HepG2 (cell line): Measurements from ENCODE around the gene ADH1C. TPM values are rescaled to one million over a fixed set of nuclear protein-coding genes. Genes with fewer than 3 reads are reported as not detected.

Source experiments
- ATAC-seq: fragments of 200-7000 bp; cut with Tn5 transposase; 3 replicates; pipeline ENCODE4 v1.9.1; 2020; ENCODE audit warnings: mild to moderate bottlenecking, moderate library complexity
- BruUV-seq: library from RNA; stranded (reverse); fragments of 400-500 nt; replicated peaks from 2 replicates; lab custom pipeline; 2021; lab: Mats Ljungman, UMichigan
- CTCF ChIA-PET: fragments of 300-600 bp; formaldehyde crosslinking; extraction: SDS; loops from one replicate; lab custom pipeline; 2021; ENCODE audit warnings: low total read pairs, inconsistent platforms, low intra/inter-chr PET ratio; lab: Yijun Ruan, JAX
- POLR2A ChIA-PET: fragments of 350-600 bp; sonication (Branson Sonifier 250); formaldehyde crosslinking; loops from one replicate; lab custom pipeline; 2020; ENCODE audit warnings: antibody characterized with exemption, inconsistent platforms; lab: Yijun Ruan, JAX
- DNase-seq: peaks from one replicate; pipeline ENCODE4 v3.0.0-alpha.2; 2015; ENCODE audit warnings: low spot score
- FAIRE-seq: peaks from 3 replicates; lab custom pipeline; 2011; peaks lifted over from hg19 to GRCh38; lab: Jason Lieb, UNC
- H2AFZ ChIP-seq: one replicate; pipeline ENCODE4 v1.6.1; 2011; ENCODE audit warnings: low read length, inconsistent platforms
- H3K27ac ChIP-seq: fragments of 300-600 bp; 3 replicates; pipeline ENCODE4 v1.8.0; 2011; ENCODE audit warnings: mixed run types, mild to moderate bottlenecking, mixed read lengths, low read length, inconsistent platforms; ENCODE audit not compliant: insufficient read depth; ENCODE audit errors: extremely low read length
- H3K27me3 ChIP-seq, 2 experiments: fragments of 200-600 bp in 1 of 2; 2 replicates in 1 of 2; 3 replicates in 1 of 2; pipeline versions ENCODE4 v1.6.0 to v1.8.0; 2011; ENCODE audit warnings: low read length in 2 of 2, mild to moderate bottlenecking in 2 of 2, moderate library complexity in 2 of 2, inconsistent platforms in 1 of 2; ENCODE audit not compliant: insufficient read depth in 2 of 2, control insufficient read depth in 1 of 2
- H3K36me3 ChIP-seq, 2 experiments: fragments of 200-600 bp in 1 of 2; replicated peaks in 1 of 2; 2 replicates in 1 of 2; 3 replicates in 1 of 2; pipeline versions ENCODE4 v1.5.1 to v1.8.0; 2011; ENCODE audit warnings: low read length in 2 of 2, inconsistent platforms in 1 of 2; ENCODE audit not compliant: insufficient read depth in 2 of 2, control insufficient read depth in 1 of 2
- H3K4me1 ChIP-seq: 2 replicates; pipeline ENCODE4 v1.5.1; 2012; ENCODE audit warnings: low read length, inconsistent platforms; ENCODE audit not compliant: insufficient read depth
- H3K4me2 ChIP-seq: 2 replicates; pipeline ENCODE4 v1.6.0; 2011; ENCODE audit warnings: low read depth, low read length, inconsistent platforms
- H3K4me3 ChIP-seq, 3 experiments: fragments of 200-600 bp in 1 of 3; sonication (generic), shearing (Covaris generic) in 1 of 3; replicated peaks in 1 of 3; 2 replicates each; pipeline ENCODE4 v1.5.1; 2011 to 2016; ENCODE audit warnings: low read length in 3 of 3, inconsistent platforms in 2 of 3, low read depth in 2 of 3, mild to moderate bottlenecking in 2 of 3, control low read depth in 1 of 3, mixed read lengths in 1 of 3; ENCODE audit not compliant: insufficient read depth in 1 of 3
- H3K79me2 ChIP-seq: one replicate; pipeline ENCODE4 v1.6.1; 2011; ENCODE audit warnings: low read length, inconsistent platforms; ENCODE audit not compliant: insufficient read depth
- H3K9ac ChIP-seq: 2 replicates; pipeline ENCODE4 v1.6.0; 2011; ENCODE audit warnings: mild to moderate bottlenecking, low read depth, low read length, inconsistent platforms; ENCODE audit not compliant: insufficient read depth
- H3K9me3 ChIP-seq: 2 replicates; pipeline ENCODE4 v1.5.1; 2012; ENCODE audit warnings: mild to moderate bottlenecking, low read length
- H4K20me1 ChIP-seq: 2 replicates; pipeline ENCODE4 v1.6.0; 2011; ENCODE audit warnings: inconsistent platforms, mild to moderate bottlenecking, low read length, moderate library complexity; ENCODE audit not compliant: insufficient read depth
- ASH2L ChIP-seq: fragments of 300-600, 200-600 bp; sonication (generic); IDR thresholded peaks from 2 replicates; pipeline ENCODE4 v1.7.0; 2017; ENCODE audit warnings: low read depth, mild to moderate bottlenecking, moderate library complexity, mixed read lengths, low read length; ENCODE audit not compliant: insufficient read length
- FOXC1 ChIP-seq: sonication (generic); formaldehyde crosslinking; IDR thresholded peaks from 2 replicates; pipeline ENCODE4 v1.8.0; 2022; ENCODE audit warnings: mild to moderate bottlenecking, missing genetic modification reagents, borderline replicate concordance
- GLI4 ChIP-seq: sonication (generic); formaldehyde crosslinking; IDR thresholded peaks from 2 replicates; pipeline ENCODE4 v1.5.1; 2020; ENCODE audit warnings: missing genetic modification reagents, mild to moderate bottlenecking, moderate library complexity, borderline replicate concordance
- KMT2B ChIP-seq: IDR thresholded peaks from 2 replicates; pipeline ENCODE4 v1.6.1; 2016; ENCODE audit warnings: missing genetic modification reagents, missing compliant biosample characterization
- PRMT3 ChIP-seq: sonication (generic); formaldehyde crosslinking; IDR thresholded peaks from 2 replicates; pipeline ENCODE4 v1.8.1; 2022; ENCODE audit warnings: low read depth, mild to moderate bottlenecking, moderate library complexity, missing genetic modification reagents, borderline replicate concordance
- TCF12 ChIP-seq, 2 experiments: fragments of 450-650 bp in 1 of 2; sonication (generic) in 1 of 2; formaldehyde crosslinking in 1 of 2; IDR thresholded peaks; 2 replicates each; pipeline versions ENCODE4 v1.6.1 to v1.8.0; 2017 to 2022; ENCODE audit warnings: antibody characterized with exemption in 1 of 2, mild to moderate bottlenecking in 1 of 2, missing genetic modification reagents in 1 of 2, moderate library complexity in 1 of 2
- ZNF652 ChIP-seq: IDR thresholded peaks from 2 replicates; pipeline ENCODE4 v1.6.1; 2016; ENCODE audit warnings: low read depth, borderline replicate concordance
- WGBS: methylation state at CpG from one replicate; pipeline ENCODE4 v1.1.6; 2017; ENCODE audit warnings: low lambda C conversion rate; 5-methylcytosine and 5-hydroxymethylcytosine counted together
- in situ Hi-C: cut with HindIII; loops from 2 replicates; pipeline ENCODE4 v1.10.0; 2017; ENCODE audit warnings: low pct_unique_long_range_greater_than_20kb; ENCODE audit not compliant: extremely low pct_ligation_motif_present
- intact Hi-C: fragments of 100-400 bp; cut with micrococcal nuclease; formaldehyde crosslinking; loops from one replicate; pipeline ENCODE4 v1.10.0; 2022; ENCODE audit not compliant: unreplicated experiment
- polyA plus RNA-seq, 8 experiments: library from polyadenylated mRNA; depleted of rRNA in 3 of 8; stranded (reverse) in 7 of 8; unstranded in 1 of 8; fragments of >200 nt; fragmentation: Illumina TruSeq in 4 of 8; extraction: Trizol in 4 of 8; gene quantifications; 2 replicates each; pipeline versions ENCODE4 v1.2.1 to v1.2.3, GENCODE V29; 2011 to 2016; ENCODE audit warnings: low read depth in 4 of 8, missing spikeins in 1 of 8, mixed read lengths in 1 of 8; ENCODE audit not compliant: insufficient read depth in 1 of 8
- total RNA-seq, 5 experiments: library from RNA; depleted of rRNA; stranded (reverse); fragments of >200 nt; fragmentation: Illumina TruSeq; extraction: Trizol; gene quantifications; 2 replicates each; pipeline ENCODE4 v1.2.3, GENCODE V29; 2016; ENCODE audit warnings: low read depth in 1 of 5
- TF ChIP-seq, protein P1 (sequence below): sonication (generic); formaldehyde crosslinking; IDR thresholded peaks from 2 replicates; pipeline ENCODE4 v1.9.0; 2021; ENCODE audit warnings: missing genetic modification reagents, mild to moderate bottlenecking, borderline replicate concordance
- TF ChIP-seq, protein P2 (sequence below): sonication (generic); formaldehyde crosslinking; IDR thresholded peaks from 2 replicates; pipeline ENCODE4 v1.4.0; 2020; ENCODE audit warnings: missing genetic modification reagents, borderline replicate concordance
- TF ChIP-seq, protein P3 (sequence below): sonication (generic); formaldehyde crosslinking; conservative IDR thresholded peaks from 2 replicates; pipeline ENCODE4 v1.4.0; 2020; ENCODE audit warnings: missing genetic modification reagents
- TF ChIP-seq, protein P4 (sequence below), 2 experiments: IDR thresholded peaks; 2 replicates each; pipeline ENCODE4 v1.6.1; 2011 to 2012; ENCODE audit warnings: low read length in 2 of 2, borderline replicate concordance in 1 of 2, low read depth in 1 of 2, mild to moderate bottlenecking in 1 of 2, moderate library complexity in 1 of 2

Gene ADH1C
- total and polyA plus RNA-seq, 2 of the 13 experiments (the other 11 are each of a cell fraction or from before 2014, with no cell fraction given), result not detected

DNA sequence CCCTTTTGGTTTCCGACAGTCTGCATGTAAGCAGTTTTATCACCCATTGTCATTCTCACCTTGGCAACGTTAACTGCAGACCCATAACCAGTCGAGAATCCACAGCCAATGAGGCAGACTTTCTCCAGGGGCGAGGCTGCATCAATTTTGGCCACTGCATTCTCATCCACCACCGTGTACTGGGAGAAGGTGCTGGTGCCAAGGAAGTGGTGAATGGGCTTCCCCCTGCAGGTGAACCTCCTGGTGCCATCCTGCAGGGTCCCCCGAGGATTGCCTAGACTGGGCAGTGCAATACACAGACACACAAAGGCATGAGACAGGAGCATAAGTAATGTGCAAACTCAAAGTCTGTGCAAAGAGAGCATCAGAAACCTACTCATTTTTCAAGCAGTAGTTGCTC lies 36.7 kb downstream of the ADH1C start:
- POLR2A ChIA-PET, result no interaction called here
- DNase-seq, result no peak
- intact Hi-C loops (no loop called here), in situ Hi-C loops (no loop called here)
- TF ChIP-seq ASH2L (no peak), ZNF652 (CRISPR knock-in tag) (no peak), KMT2B (CRISPR knock-in tag) (no peak), TCF12 (IDR thresholded peaks at IDR 0.05) (no peak), TCF12 (CRISPR knock-in tag; IDR thresholded peaks at IDR 0.05) (no peak), PRMT3 (CRISPR knock-in tag) (no peak), GLI4 (CRISPR knock-in tag) (no peak), FOXC1 (CRISPR knock-in tag) (no peak)
- TF ChIP-seq, protein P1, sequence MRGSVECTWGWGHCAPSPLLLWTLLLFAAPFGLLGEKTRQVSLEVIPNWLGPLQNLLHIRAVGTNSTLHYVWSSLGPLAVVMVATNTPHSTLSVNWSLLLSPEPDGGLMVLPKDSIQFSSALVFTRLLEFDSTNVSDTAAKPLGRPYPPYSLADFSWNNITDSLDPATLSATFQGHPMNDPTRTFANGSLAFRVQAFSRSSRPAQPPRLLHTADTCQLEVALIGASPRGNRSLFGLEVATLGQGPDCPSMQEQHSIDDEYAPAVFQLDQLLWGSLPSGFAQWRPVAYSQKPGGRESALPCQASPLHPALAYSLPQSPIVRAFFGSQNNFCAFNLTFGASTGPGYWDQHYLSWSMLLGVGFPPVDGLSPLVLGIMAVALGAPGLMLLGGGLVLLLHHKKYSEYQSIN (CRISPR knock-in tag), result no peak
- TF ChIP-seq, protein P2, sequence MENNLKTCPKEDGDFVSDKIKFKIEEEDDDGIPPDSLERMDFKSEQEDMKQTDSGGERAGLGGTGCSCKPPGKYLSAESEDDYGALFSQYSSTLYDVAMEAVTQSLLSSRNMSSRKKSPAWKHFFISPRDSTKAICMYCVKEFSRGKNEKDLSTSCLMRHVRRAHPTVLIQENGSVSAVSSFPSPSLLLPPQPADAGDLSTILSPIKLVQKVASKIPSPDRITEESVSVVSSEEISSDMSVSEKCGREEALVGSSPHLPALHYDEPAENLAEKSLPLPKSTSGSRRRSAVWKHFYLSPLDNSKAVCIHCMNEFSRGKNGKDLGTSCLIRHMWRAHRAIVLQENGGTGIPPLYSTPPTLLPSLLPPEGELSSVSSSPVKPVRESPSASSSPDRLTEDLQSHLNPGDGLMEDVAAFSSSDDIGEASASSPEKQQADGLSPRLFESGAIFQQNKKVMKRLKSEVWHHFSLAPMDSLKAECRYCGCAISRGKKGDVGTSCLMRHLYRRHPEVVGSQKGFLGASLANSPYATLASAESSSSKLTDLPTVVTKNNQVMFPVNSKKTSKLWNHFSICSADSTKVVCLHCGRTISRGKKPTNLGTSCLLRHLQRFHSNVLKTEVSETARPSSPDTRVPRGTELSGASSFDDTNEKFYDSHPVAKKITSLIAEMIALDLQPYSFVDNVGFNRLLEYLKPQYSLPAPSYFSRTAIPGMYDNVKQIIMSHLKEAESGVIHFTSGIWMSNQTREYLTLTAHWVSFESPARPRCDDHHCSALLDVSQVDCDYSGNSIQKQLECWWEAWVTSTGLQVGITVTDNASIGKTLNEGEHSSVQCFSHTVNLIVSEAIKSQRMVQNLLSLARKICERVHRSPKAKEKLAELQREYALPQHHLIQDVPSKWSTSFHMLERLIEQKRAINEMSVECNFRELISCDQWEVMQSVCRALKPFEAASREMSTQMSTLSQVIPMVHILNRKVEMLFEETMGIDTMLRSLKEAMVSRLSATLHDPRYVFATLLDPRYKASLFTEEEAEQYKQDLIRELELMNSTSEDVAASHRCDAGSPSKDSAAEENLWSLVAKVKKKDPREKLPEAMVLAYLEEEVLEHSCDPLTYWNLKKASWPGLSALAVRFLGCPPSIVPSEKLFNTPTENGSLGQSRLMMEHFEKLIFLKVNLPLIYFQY, result no peak
- TF ChIP-seq, protein P3, sequence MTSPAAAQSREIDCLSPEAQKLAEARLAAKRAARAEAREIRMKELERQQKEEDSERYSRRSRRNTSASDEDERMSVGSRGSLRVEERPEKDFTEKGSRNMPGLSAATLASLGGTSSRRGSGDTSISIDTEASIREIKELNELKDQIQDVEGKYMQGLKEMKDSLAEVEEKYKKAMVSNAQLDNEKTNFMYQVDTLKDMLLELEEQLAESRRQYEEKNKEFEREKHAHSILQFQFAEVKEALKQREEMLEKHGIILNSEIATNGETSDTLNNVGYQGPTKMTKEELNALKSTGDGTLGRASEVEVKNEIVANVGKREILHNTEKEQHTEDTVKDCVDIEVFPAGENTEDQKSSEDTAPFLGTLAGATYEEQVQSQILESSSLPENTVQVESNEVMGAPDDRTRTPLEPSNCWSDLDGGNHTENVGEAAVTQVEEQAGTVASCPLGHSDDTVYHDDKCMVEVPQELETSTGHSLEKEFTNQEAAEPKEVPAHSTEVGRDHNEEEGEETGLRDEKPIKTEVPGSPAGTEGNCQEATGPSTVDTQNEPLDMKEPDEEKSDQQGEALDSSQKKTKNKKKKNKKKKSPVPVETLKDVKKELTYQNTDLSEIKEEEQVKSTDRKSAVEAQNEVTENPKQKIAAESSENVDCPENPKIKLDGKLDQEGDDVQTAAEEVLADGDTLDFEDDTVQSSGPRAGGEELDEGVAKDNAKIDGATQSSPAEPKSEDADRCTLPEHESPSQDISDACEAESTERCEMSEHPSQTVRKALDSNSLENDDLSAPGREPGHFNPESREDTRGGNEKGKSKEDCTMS (CRISPR knock-in tag), result no peak
- TF ChIP-seq, protein P4, sequence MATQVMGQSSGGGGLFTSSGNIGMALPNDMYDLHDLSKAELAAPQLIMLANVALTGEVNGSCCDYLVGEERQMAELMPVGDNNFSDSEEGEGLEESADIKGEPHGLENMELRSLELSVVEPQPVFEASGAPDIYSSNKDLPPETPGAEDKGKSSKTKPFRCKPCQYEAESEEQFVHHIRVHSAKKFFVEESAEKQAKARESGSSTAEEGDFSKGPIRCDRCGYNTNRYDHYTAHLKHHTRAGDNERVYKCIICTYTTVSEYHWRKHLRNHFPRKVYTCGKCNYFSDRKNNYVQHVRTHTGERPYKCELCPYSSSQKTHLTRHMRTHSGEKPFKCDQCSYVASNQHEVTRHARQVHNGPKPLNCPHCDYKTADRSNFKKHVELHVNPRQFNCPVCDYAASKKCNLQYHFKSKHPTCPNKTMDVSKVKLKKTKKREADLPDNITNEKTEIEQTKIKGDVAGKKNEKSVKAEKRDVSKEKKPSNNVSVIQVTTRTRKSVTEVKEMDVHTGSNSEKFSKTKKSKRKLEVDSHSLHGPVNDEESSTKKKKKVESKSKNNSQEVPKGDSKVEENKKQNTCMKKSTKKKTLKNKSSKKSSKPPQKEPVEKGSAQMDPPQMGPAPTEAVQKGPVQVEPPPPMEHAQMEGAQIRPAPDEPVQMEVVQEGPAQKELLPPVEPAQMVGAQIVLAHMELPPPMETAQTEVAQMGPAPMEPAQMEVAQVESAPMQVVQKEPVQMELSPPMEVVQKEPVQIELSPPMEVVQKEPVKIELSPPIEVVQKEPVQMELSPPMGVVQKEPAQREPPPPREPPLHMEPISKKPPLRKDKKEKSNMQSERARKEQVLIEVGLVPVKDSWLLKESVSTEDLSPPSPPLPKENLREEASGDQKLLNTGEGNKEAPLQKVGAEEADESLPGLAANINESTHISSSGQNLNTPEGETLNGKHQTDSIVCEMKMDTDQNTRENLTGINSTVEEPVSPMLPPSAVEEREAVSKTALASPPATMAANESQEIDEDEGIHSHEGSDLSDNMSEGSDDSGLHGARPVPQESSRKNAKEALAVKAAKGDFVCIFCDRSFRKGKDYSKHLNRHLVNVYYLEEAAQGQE (IDR thresholded peaks at IDR 0.05; ENCODE audit: borderline replicate concordance in 1 of 2, low read depth in 1 of 2, low read length in 2 of 2), result no peak
- no peaks in the 10 kb centered on the region for H3K4me1 ChIP-seq
- H3K4me3 ChIP-seq, result no peak overlapping the region
- H3K27me3 ChIP-seq, result no peaks in the 10 kb centered on the region
- H2AFZ ChIP-seq, result no peak overlapping the region
- no peaks in the 10 kb centered on the region for H3K9me3 ChIP-seq
- no peak overlapping the region for H3K4me2 ChIP-seq
- no TSS peak for BruUV-seq
- no peak overlapping the region for H3K27ac ChIP-seq
- FAIRE-seq, result no peak
- H3K79me2 ChIP-seq, result no peaks in the 10 kb centered on the region
- no peaks in the 10 kb centered on the region for H4K20me1 ChIP-seq
- H3K9ac ChIP-seq, result no peak overlapping the region
- WGBS, result 59% methylated on average over 6 of the region's 6 CpGs
- no peaks in the 10 kb centered on the region for H3K36me3 ChIP-seq
- CTCF ChIA-PET, result no interaction called here
- no peak for ATAC-seq
